GM18873 (cell line): ENCODE measurements around the gene MACO1.

ENCODE experiments used
- ATAC-seq: cut with Tn5 transposase; IDR thresholded peaks from one replicate; pipeline ENCODE4 v1.9.1; 2021; ENCODE audit warnings: mild to moderate bottlenecking, moderate library complexity, moderate number of reproducible peaks; ENCODE audit not compliant: unreplicated experiment, low FRiP score

The MACO1 gene

DNA sequence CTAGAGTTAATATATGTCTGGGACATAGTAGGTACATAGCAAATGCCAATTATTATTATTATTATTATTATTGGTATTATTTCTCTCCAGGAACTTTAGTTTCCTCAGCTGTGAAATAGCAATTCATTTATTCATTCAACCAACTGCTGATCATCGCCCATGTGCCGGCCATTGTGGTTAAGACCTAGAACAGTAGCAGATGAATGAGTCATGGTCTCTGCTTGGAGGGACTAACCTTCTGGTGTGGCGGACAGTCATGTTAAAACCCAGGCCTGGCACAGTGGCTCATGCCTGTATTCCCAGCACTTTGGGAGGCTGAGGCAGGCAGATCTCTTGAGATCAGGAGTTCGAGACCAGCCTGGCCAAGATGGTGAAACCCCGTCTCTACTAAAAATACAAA is 88.9 kb downstream of the MACO1 start:
- no peak for ATAC-seq

- no peak for ATAC-seq
These were observed 89.9 kb downstream of the MACO1 start for GRCh38 chr1:25520446-25521061.

GRCh38 chr1:25522031-25522655 is 91.4 kb downstream of the MACO1 start:
- no peak for ATAC-seq

DNA sequence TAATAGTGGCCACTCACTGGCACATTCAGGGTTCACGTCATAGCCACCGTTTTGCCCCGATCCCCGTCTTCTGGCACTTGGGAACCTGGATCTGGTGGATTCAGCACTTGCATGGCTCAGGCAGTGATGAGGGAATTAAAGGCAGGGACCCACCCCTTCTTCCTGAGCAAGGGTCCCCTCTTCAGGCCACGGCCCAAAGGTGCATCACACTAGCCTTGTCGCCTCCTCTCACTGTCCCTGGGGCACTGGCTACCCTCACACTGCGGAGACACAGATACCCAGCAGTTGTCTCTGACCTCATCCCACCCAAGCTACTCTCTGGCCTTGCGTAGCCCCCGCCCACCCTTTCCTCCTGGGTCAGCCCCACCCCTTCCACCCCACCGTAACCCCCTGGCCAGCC is 92.8 kb downstream of the MACO1 start:
- ATAC-seq = no peak

- no peak for ATAC-seq
These were observed 94.1 kb downstream of the MACO1 start for GRCh38 chr1:25524568-25525360.

- no peak for ATAC-seq
These were observed 94.6 kb downstream of the MACO1 start for GRCh38 chr1:25525361-25525688.

GRCh38 chr1:25526753-25527152 is 96.1 kb downstream of the MACO1 start:
- no peak for ATAC-seq

GRCh38 chr1:25527226-25527846 is 96.6 kb downstream of the MACO1 start:
- no peak for ATAC-seq

- ATAC-seq = no peak
These were observed 97.4 kb downstream of the MACO1 start for GRCh38 chr1:25527946-25528595.

GRCh38 chr1:25528881-25529517 is 98.3 kb downstream of the MACO1 start:
- no peak for ATAC-seq

- no peak for ATAC-seq
These were observed 99.0 kb downstream of the MACO1 start for GRCh38 chr1:25529518-25530185.

DNA sequence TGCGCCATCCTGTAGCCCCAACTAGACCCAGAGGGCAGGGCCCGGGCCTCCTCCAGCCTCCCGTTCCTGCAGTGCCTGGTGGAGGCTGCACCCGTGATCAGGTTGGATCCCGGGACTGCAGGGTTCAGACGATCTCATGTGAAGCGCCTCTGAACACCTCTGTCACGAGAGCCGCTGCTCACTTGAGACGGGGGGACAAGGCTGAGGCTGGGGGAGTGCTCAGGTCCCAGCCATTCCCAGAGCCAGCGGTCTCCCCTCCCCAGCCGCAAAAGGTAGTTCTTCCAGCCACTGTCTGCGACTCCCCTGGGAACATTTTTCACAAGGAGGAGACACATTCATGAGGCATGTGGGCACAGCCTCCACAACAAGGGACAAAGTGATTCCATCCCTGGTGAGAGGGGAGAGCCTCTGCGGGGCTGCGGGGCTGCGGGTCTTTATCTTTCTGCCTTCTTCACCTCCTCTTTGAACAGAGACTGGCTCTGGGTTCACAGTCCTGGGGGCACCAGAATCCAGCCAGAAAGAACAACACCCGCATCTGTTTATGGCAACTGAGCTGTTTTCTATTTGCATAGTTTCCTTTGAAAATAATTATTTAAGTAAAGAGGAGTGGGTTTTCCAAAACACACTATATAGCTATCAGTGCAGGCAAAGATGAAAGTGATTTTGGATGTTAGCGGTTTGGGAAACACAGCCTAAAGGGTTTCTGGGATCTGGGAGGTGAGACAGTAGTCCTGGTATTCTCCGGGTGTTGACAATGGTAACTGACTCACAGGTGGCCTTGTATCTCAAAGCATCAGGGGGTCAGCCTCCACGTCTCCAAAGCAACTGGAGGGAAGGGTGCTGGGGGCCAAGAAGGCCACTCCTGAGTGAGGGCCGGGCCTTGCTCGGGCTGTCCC is 99.7 kb downstream of the MACO1 start:
- ATAC-seq = no peak

GRCh38 chr1:25531082-25531461 is 100.4 kb downstream of the MACO1 start:
- no peak for ATAC-seq

- ATAC-seq = no peak
These were observed 102.3 kb downstream of the MACO1 start for GRCh38 chr1:25532970-25533369.

GRCh38 chr1:25533775-25534409 is 103.2 kb downstream of the MACO1 start:
- ATAC-seq = no peak

DNA sequence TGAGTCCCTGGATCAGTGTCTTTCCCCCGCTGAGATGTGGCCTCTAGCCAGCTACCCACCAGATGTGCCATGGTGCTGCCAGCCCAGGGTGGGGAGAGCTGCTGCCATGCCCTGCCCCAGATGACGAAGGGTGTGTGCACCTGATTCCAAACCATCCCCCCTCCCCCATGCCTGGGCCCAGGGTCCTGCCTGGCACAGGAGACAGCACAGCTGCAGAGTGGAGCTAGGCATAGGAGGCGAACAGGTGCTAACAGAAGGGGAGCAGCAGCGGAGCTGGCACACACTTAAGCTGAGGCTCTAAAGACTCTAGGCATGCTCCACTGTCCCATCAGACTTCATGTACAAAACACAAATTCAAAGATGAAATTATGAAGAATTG is 103.7 kb downstream of the MACO1 start:
- no peak for ATAC-seq

GRCh38 chr1:25536124-25536523 is 105.4 kb downstream of the MACO1 start:
- no peak for ATAC-seq

DNA sequence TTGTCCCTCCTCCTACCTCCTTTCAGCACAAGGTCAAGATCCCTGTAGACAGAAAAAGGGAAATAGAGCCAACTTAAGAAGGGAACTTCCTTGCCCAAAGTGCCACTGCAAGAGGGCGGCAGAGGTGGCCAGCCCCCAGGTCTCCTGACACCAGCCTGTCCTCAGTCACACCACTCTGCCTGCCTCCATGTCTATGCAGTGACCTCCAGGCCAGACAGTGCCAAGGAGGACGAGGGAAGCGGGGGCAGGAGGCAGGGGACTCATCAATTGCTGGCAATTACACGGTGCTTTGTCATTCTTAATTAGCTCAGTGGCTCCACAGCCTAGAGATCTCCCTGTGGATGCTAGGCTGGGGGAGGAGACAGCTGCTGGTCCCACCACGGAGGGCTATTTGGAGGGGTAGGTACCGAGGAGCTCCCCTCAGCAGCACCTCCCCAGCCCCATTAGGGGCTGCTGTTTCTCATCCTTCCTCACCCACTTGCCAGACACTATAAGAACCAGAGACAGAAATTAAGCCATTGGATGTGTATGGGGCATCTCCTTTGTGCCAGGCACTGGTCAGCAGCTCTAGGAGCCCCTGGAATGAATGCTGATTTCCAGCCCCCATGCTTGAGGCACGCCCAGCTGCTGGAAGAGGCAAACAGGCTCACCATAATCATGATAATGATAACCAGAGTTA is 106.6 kb downstream of the MACO1 start:
- ATAC-seq = no peak
